Pericardium fibroblast (primary cell): ENCODE measurements around the gene NEK2. TPM values are rescaled to one million over a fixed set of nuclear protein-coding genes. Genes with fewer than 3 reads are reported as not detected.

Experiments
- total RNA-seq: library from RNA; depleted of rRNA; stranded (reverse); fragments of >200 nt; gene quantifications from 2 replicates; pipeline ENCODE4 v1.2.3, GENCODE V29; 2015

NEK2 gene
- 1.4 and 3.0 TPM in 2 replicates for total RNA-seq

GRCh38 chr1:211675230-211676105, at the start of gene NEK2:
Gene NEK2 (minus strand): TSS chr1:211675621. CDS start chr1:211675479, 142 bp downstream.

Other genes with a start within 250 kb of the NEK2 start
- gene RD3, start 183.5 kb downstream of the NEK2 start, total RNA-seq, result not detected in 2 replicates
- gene SLC30A1, start 96.5 kb downstream of the NEK2 start, total RNA-seq, result 9.7 and 18.9 TPM in 2 replicates
- 21.9 and 28.6 TPM in 2 replicates for gene LPGAT1, start 155.1 kb upstream of the NEK2 start, total RNA-seq